ENCODE data around the gene C6orf89.

GRCh38 chr6:36888654-36889481 lies 3.1 kb downstream of the C6orf89 start:
- TF ChIP-seq CTCF (optimal IDR thresholded peaks at IDR 0.05 in 1 of 3, IDR thresholded peaks at IDR 0.05 in 1 of 3, conservative IDR thresholded peaks at IDR 0.05 in 1 of 3; ENCODE audit: extremely low read depth in 1 of 3, insufficient read depth in 2 of 3, low read length in 3 of 3) (no peak), EZH2 (IDR thresholded peaks at IDR 0.05; ENCODE audit: low read length) (no peak)

Data from keratinocyte (primary cell).